Left cardiac atrium (tissue), 4 donors: Measurements from ENCODE around the gene AAMDC. TPM values are rescaled to one million over a fixed set of nuclear protein-coding genes. Genes with fewer than 3 reads are reported as not detected.
"Not testable (repeated sequence)": the region's sequence is repeated elsewhere in the genome, so short reads cannot be mapped to it uniquely, and the experiment has no call there.

ENCODE experiments used
- ATAC-seq, 2 donors: fragments of 200-7000 bp; cut with Tn5 transposase; one replicate each; pipeline ENCODE4 v1.9.1; 2020; ENCODE audit warnings: mild to moderate bottlenecking in 2 of 2, moderate library complexity in 2 of 2
- DNase-seq: peaks from one replicate; pipeline ENCODE4 v3.0.0-alpha.2; 2020
- intact Hi-C, 2 donors: fragments of 100-400 bp; cut with DNase I; formaldehyde crosslinking; loops; one replicate each; pipeline versions ENCODE4 v1.14.1 to v1.15.1; 2022 to 2023
- total RNA-seq, 2 donors: library from RNA; stranded (reverse); fragmentation: NEBNext Ultra II Directional; extraction: Animal tissue kit (Norgen Biotek cat#: 25700); gene quantifications; one replicate each; pipeline ENCODE4 v1.2.1, GENCODE V29; 2021
- donor health status: DM: no; HTN: yes; CAD: no.
- donor health status: DM: no; HTN: yes; CAD: no; lungs with severe emphysema.
- donor health status: DM: yes; HTN: yes; CAD: no.
- donor health status: Dilated cardiomyopathy.

AAMDC gene
- total RNA-seq, 2 donors from 2014 or later, result 70.9 to 77.5 TPM

DNA sequence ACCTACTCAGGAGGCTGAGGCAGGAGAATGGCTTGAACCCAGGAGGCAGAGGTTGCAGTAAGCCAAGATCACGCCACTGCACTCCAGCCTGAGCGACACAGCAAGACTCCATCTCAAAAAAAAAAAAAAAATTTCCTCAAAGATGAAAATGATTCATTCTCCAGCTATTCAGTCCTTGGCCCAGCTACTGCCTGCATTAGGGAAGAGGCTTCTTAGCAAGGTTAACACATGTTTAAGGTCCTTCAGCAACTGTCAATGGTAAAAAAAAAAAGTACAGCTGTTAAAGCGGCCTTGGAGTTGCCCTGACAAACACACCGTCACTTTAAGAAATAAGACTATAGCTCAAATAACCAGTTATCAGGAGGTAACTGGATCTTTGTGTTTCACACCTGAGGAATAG, 57.3 kb downstream of the AAMDC start:
- DNase-seq, intact Hi-C loops: not testable (repeated sequence)
- ATAC-seq, result peak in 1 of 2 donors; percentile 84

DNA sequence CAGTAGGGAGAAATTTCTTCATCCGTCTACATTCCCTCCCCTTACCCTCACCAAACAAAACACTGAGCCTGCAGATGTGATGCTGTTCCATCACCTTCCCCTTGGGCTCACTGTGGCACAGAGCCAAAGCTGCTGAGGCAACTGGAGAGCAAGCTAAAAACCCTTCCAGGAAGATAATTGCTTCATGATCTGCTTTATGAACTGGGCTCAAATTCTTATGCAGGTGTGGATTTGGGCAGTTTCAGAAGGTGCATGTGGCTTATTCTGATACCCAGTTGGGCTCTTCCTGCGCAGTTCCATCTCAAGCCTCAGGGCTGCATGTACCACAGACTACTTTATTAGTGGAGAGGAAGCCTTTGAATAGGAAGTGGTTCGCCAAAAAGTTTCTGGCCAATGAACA, 58.3 kb downstream of the AAMDC start:
- DNase-seq (peak; percentile 55), ATAC-seq (peak; percentile 53 to 63)
- intact Hi-C loops, result no loop called here

GRCh38 chr11:77882396-77882795, 61.5 kb downstream of the AAMDC start:
- ATAC-seq, result no peak
- DNase-seq, result no peak
- intact Hi-C loops, result no loop called here

DNA sequence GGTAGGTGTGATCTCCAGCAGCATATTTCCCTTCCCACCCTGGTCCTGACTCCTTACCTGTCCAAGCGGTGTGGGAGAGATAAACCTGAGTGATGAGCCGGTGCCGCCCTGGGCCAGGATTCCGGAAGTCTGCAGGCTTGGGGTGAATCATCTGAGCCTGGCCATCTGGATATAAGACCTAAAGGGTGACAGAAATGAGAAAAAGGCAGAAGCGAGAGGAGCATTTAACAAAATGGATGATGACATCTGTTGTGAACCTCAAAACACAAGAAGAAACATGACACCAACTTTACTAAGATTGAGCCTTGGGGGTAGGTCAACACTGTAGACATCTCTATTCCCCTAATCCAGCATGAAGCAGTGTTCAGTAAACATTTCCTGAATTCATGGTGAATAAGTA, 62.8 kb downstream of the AAMDC start:
- no peak for ATAC-seq
- no peak for DNase-seq
- intact Hi-C loops, result no loop called here

DNA sequence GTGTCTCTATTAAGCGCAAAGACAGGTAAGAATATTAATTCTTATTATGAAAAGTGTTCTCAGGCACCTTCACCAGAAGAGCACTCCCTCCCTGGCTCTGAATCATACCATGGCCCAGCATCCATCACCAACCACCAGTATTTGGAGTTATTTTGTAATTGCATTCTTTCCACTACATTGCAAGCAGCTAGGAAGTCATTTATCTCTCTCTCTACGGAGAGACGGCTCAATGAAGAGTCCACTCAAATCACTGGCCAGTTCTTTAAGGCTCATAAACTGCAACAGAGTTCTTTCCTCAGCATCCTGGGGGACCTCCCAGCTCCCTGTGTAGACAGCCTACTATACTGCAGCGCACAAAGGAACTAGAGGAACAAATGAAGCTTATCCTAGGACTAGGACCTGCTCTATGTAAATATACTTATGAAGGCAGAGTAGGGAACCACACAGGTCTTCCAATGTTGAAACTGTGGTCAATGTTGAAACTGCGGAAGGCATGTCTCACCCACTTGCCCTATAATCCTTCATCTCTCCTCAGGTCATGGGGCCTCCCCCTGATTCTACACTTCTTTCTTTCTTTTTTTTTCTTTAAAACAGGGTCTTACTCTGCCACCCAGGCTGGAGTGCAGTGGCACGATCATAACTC, 63.4 kb downstream of the AAMDC start:
- intact Hi-C loops, result no loop called here
- DNase-seq (no peak), ATAC-seq (peak in 1 of 2 donors; percentile 39)

- intact Hi-C loops, result no loop called here
- no peak for DNase-seq
- no peak for ATAC-seq
Observed at GRCh38 chr11:77884829-77885190, 63.9 kb downstream of the AAMDC start.

DNA sequence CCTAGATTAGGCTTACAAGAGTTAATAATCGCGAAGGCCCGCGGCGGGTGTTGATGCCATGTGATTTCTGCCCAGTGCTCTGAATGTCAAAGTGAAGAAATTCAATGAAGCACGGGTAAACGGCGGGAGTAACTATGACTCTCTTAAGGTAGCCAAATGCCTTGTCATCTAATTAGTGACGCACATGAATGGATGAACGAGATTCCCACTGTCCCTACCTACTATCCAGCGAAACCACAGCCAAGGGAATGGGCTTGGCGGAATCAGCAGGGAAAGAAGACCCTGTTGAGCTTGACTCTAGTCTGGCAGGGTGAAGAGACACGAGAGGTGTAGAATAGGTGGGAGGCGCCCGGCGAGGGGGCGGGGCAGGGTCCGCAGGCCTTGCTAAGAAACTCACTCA, 65.5 kb downstream of the AAMDC start:
- ATAC-seq, result no peak
- intact Hi-C loops, result no loop called here

DNA sequence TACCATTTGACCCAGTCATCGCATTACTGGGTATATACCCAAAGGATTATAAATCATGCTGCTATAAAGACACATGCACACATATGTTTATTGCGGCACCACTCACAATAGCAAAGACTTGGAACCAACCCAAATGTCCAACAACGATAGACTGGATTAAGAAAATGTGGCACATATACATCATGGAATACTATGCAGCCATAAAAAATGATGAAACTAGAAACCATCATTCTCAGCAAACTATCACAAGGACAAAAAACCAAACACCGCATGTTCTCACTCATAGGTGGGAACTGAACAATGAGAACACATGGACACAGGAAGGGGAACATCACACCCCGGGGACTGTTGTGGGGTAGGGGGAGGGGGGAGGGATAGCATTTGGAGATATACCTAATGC, 68.1 kb downstream of the AAMDC start:
- intact Hi-C loops, DNase-seq, ATAC-seq: not testable (repeated sequence)

More for the DNA sequence above, 65.5 kb downstream of the AAMDC start:
- no peak for DNase-seq

DNA sequence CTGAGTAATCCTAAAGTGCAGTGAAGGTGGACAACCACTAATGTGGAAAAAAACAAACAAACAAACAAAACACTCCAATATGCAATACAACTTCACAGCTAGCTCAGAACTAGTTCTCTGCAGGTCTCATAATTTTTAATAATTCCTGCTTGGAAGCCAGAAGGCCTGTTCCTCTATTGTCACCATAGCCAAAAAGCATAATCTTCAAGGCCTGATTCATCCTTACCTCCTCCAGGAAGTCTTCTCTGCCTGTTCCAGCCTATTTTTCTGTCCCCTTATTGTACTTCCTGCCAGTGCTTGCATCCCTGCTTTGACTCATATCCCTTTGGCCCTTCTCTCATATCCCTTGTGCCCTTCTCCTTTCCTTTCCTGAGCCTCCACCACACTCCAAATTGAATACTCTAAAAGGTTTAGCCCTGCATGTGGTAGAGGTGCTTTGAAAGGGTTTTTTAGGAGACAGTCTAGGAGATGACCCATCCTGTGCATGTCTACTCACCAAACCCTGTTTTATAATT, 69.2 kb downstream of the AAMDC start:
- ATAC-seq, DNase-seq, intact Hi-C loops: not testable (repeated sequence)

DNA sequence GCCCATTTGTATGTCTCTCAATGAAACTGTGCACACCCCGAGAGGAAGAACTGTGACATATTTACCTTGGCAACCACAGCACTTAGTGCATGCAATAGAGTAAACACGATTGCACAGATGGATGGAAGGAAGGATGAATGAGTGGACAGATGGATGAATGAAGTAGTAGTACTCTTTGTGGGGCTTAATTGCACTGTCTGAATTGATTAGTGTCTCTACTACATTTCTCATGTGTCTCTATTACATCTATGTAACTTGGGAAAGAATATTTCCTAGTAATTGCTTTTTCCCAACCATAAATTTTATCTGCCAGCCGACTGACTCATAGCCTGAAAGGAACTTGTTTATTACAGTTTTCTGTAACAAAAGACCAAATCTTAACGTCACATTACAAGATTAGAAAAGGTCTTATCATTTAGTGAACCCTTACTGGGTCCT, 69.7 kb downstream of the AAMDC start:
- peak in 1 of 2 donors; percentile 15 for ATAC-seq
- DNase-seq, intact Hi-C loops: not testable (repeated sequence)

DNA sequence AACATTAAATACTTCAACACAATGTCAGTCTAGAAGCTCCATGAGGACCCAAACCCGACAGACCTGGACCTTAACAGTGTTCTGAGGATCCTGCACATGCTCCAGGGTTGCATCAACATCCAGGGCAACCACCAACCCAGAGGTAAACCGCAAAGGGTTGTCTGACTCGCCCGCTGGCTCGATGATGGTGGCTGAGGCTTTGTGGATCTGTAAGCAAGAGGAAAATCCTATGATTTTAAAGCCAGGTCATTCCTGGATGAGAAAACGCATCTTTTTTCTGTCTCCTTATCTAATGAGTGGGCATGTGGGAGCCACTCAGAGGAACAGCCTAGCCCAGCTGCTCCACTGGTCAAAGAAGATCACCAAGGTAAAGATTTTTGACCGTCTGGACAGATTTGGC, 70.3 kb downstream of the AAMDC start:
- intact Hi-C loops, DNase-seq, ATAC-seq: not testable (repeated sequence)

DNA sequence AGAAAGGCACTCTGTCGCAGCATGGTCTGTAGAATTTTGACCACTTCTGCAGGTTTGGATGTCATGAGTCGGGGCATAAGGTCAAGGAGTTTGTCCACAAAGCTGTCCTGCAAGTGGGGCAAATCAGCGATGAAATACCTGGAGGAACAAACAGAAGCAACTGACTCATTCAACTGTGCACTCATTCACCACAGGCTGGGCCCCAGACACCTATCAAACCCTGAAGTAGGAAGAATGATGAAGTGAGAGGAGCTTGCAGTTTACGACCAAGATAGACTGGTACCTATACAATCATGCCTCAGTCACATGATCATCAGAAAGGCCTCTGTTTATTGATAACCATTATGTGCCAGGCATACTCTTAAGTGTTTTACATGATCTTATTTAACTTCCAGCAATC, 70.8 kb downstream of the AAMDC start:
- intact Hi-C loops, DNase-seq, ATAC-seq: not testable (repeated sequence)

GRCh38 chr11:77894949-77895348, 74.0 kb downstream of the AAMDC start:
- DNase-seq, intact Hi-C loops, ATAC-seq: not testable (repeated sequence)

- ATAC-seq (no peak), DNase-seq (no peak)
- intact Hi-C loops, result no loop called here
Observed at GRCh38 chr11:77908835-77909234, 87.9 kb downstream of the AAMDC start.

- DNase-seq (no peak), ATAC-seq (no peak)
- intact Hi-C loops, result no loop called here
Observed at GRCh38 chr11:77909277-77909676, 88.3 kb downstream of the AAMDC start.

GRCh38 chr11:77910828-77911227, 89.9 kb downstream of the AAMDC start:
- ATAC-seq, DNase-seq, intact Hi-C loops: not testable (repeated sequence)

DNA sequence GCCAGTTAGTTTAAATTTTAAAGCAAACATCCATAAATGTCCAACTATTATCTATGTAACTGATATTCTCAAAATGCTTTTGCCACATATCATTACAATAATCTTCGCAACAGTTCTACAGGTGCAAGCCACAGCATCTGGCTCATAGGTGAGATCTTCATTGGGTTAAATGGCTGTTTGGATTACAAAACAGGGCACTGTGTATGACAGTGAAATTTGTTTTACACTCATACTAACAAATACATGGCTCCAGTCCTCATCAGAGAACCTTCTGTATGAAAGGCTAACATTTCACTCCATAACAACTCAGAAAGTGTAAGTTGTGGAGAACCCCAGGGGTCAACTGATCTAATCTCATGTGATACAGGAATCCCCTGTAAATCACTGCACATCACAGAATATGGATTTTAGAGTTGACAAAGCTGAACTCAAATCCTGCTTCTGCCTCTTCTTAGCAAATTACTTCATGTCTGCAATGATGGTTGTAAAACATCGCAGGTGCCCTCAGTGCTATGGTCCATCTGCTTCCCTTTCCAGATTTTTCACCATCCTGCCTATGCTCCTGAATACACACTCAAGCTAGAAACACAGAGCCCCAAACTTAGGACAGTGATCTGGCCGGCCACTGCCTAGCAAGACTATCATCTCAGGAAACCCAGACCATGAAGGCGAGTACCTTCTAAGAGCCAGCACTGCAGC, 92.8 kb downstream of the AAMDC start:
- ATAC-seq, DNase-seq, intact Hi-C loops: not testable (repeated sequence)

DNA sequence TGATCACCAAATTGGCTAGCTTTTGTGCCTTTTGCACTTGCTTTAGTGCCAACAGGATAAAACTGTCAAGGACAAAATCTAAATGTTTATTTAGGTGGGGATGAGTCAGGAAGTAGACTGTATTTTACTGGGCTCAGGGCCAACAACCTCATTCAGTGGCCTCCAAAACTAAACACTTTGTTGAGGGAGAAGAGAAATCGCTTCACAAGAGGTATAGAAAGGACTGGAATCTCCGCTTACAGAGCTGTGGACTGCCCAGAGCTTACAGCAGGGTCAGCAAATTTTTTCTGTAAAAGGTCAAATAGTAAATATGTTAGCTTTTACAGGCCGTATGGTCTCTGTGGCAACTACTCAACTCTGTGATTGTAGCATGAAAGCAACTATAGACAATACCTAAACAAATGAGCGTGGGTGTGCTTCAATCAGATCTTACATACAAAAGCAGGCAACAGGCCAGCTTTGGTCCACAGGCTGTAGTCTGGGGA, 93.4 kb downstream of the AAMDC start:
- DNase-seq, result peak; percentile 24
- peak in 1 of 2 donors; percentile 85 for ATAC-seq
- intact Hi-C loops, result not testable (repeated sequence)

- ATAC-seq, intact Hi-C loops, DNase-seq: not testable (repeated sequence)
Observed at GRCh38 chr11:77917713-77918112, 96.8 kb downstream of the AAMDC start.
